ENCODE data around the gene PCSK6. TPM values are rescaled to one million over a fixed set of nuclear protein-coding genes. Genes with fewer than 3 reads are reported as not detected.
"Not testable (repeated sequence)": the region's sequence is repeated elsewhere in the genome, so short reads cannot be mapped to it uniquely, and the experiment has no call there.

The PCSK6 gene
- total RNA-seq, 2 experiments from 2014 or later: 0.25 to 0.64 TPM

DNA sequence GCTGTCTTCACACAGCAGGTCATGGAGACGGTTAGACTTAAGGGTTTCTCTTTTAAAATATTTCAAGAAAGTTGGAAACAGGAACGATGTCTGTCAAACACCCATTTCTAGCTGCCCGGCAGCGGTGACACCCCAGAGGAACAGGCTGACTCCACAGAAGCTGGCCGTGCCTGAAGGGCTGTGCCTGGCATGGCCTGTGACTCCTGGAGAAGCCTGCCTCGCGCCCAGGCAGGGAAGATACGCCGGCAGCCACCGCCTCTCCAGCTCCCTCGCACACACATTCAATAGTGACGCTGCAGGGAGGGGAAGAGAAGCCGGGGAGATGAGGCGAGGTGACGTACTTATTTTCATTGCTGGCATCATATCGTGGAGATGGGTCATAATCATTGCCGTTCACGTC lies 59.9 kb downstream of the PCSK6 start:
- Mint-ChIP-seq H3K4me1 (ENCODE audit: low read depth) (no peaks in the 10 kb centered on the region), H3K36me3 (ENCODE audit: low read depth) (no peaks in the 10 kb centered on the region), H3K9me3 (no peaks in the 10 kb centered on the region), H3K27me3 (ENCODE audit: low read depth) (peaks cover 5% of the 10 kb centered on the region), H3K27ac (no peak overlapping the region), H3K4me3 (no peak overlapping the region)
- intact Hi-C loops (cut with micrococcal nuclease): no loop called here
- no peak for DNase-seq
- CTCF ChIA-PET: no interaction called here

DNA sequence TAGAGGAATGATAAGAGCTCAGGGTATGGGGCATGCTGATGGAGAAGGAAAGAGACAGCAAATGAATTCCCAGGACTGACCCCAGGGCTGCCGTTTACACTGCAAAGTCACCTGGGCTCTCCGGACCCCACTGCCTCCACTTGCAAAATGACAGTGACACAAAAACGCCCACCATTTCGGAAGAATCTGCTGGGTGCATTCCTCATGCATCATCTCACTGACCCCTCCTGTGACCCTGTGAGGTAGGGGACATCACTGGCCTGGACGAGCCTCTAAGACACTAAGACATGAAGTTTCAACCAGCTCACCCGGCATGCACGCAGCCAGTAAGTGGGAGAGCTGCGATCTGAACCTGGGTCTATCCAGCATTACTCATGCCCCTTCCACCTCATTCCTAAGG lies 60.3 kb downstream of the PCSK6 start:
- Mint-ChIP-seq H3K4me1 (ENCODE audit: low read depth) (no peaks in the 10 kb centered on the region), H3K4me3 (no peak overlapping the region), H3K9me3 (no peaks in the 10 kb centered on the region), H3K36me3 (ENCODE audit: low read depth) (no peaks in the 10 kb centered on the region), H3K27ac (no peak overlapping the region), H3K27me3 (ENCODE audit: low read depth) (peaks cover 5% of the 10 kb centered on the region)
- intact Hi-C loops (cut with micrococcal nuclease): no loop called here
- CTCF ChIA-PET: no interaction called here
- DNase-seq: no peak

GRCh38 chr15:101428758-101429157 lies 60.7 kb downstream of the PCSK6 start:
- Mint-ChIP-seq H3K9me3 (no peaks in the 10 kb centered on the region), H3K4me1 (ENCODE audit: low read depth) (no peaks in the 10 kb centered on the region), H3K27ac (no peak overlapping the region), H3K4me3 (no peak overlapping the region), H3K27me3 (ENCODE audit: low read depth) (peaks cover 5% of the 10 kb centered on the region), H3K36me3 (ENCODE audit: low read depth) (no peaks in the 10 kb centered on the region)
- CTCF ChIA-PET: no interaction called here
- intact Hi-C loops (cut with micrococcal nuclease): no loop called here
- DNase-seq: no peak

DNA sequence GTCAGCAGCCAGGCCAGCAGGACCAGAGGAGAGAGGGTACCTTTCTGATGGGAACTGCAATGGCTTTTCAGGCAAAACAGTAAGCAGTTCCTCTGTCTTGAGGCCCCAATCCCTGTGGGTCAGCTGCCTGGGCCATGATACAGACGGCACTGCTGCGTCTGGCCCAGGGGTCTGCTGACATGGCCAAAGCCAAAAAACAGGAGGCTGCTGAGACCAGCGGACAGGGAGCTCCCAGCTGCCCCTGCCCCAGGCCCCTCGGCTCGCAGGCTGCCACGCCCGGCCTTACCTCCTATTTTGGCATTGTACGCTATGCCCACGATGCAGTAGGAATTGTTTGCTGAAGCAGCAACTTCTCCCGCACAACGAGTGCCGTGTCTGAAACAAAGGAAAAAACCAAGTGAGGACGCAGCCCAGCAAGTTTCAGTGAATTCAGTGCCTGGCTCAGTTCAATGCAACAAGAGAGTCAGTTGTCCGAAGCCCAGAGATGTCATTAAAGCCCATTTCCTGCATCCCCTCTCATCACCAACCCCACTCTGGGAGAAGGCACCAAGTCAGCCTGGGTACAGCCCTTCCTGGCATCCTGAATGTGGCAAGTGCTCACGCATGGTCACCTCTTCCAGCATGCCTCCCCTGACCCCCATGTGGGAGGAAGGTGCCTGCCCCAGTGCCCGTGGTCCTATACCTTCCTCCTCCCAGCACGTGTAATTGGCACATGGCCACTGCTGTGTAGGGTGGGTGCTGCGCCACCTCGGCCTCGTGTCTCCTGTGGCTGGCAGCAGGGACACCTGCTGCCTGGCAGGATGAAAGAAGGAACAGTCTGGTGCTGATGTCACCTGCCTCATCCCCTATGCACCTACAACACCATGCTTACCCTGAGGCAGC lies 61.7 kb downstream of the PCSK6 start:
- H3K4me3 Mint-ChIP-seq: no peak overlapping the region
- no peaks in the 10 kb centered on the region for H3K4me1 Mint-ChIP-seq (ENCODE audit: low read depth)
- DNase-seq: no peak
- peaks cover 2% of the 10 kb centered on the region for H3K9me3 Mint-ChIP-seq
- no peaks in the 10 kb centered on the region for H3K36me3 Mint-ChIP-seq (ENCODE audit: low read depth)
- H3K27ac Mint-ChIP-seq: no peak overlapping the region
- intact Hi-C loops (cut with micrococcal nuclease): no loop called here
- H3K27me3 Mint-ChIP-seq (ENCODE audit: low read depth): peaks cover 3% of the 10 kb centered on the region
- CTCF ChIA-PET: no interaction called here

DNA sequence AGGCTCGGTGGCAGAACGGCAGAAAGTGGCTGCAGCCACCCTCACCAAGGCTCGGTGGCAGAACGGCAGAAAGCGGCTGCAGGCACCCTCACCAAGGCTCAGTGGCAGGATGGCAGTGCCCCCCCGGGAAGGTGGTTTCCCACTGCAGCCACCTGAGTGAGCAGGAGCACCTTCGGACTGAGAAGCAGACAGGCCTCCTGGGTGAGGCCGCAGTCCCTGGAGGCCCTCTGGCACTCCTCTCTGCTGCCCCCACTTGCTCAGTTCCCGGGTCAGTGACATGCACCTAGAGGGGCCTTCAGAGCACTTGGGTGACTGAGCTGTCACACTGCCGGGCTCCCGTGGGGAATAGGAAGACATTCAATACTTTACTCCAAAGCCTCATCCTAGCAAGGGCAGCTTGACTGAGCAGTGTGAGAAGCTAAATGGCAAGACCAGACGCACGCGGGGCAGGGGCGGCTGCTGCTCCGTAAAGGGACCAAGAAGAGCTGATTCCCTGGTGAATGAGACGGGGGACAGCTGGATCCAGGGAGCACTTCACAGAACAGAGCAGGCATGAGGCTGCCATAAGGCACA lies 62.7 kb downstream of the PCSK6 start:
- H3K27me3 Mint-ChIP-seq (ENCODE audit: low read depth): peaks cover 3% of the 10 kb centered on the region
- no peaks in the 10 kb centered on the region for H3K36me3 Mint-ChIP-seq (ENCODE audit: low read depth)
- H3K9me3 Mint-ChIP-seq: peaks cover 4% of the 10 kb centered on the region
- no peak overlapping the region for H3K27ac Mint-ChIP-seq
- intact Hi-C loops (cut with micrococcal nuclease): no loop called here
- CTCF ChIA-PET: no interaction called here
- no peaks in the 10 kb centered on the region for H3K4me1 Mint-ChIP-seq (ENCODE audit: low read depth)
- DNase-seq: no peak
- H3K4me3 Mint-ChIP-seq: no peak overlapping the region

DNA sequence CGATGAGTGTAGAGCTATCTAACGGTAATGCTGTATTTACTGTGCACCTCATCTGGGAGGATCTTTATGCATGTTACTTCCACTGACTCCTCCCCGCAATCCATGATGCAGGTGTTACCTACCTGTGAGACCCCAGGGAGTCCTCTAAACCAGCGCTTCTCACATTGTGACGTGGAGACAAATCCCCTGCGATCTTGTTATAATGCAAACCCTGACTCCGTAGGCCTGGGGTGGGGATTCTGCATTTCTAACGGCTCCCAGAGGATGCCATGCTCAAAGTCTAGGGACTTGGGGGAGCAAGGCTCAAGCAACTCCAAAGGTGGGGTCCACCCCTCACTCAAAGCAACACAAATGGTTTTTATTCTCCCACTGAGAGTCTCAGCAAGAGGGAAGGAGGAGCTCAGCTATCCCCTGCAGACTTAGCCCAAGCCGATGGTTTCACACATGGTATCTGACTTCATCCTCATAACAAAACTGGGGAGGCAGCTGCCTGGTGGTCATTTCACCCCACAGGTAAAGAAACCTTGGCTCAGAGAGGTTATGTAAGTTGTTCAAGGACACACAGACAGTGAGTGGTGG lies 63.6 kb downstream of the PCSK6 start:
- Mint-ChIP-seq H3K9me3 (peaks cover 4% of the 10 kb centered on the region), H3K4me1 (ENCODE audit: low read depth) (no peaks in the 10 kb centered on the region), H3K27ac (no peak overlapping the region), H3K27me3 (ENCODE audit: low read depth) (peaks cover 2% of the 10 kb centered on the region), H3K4me3 (no peak overlapping the region), H3K36me3 (ENCODE audit: low read depth) (no peaks in the 10 kb centered on the region)
- CTCF ChIA-PET: interaction anchor here (0.6 kb wide), 1 partner anchor 128 kb away, joined by 3 read pairs; no protein-coding TSS in a partner anchor
- DNase-seq: no peak
- intact Hi-C loops (cut with micrococcal nuclease): no loop called here

DNA sequence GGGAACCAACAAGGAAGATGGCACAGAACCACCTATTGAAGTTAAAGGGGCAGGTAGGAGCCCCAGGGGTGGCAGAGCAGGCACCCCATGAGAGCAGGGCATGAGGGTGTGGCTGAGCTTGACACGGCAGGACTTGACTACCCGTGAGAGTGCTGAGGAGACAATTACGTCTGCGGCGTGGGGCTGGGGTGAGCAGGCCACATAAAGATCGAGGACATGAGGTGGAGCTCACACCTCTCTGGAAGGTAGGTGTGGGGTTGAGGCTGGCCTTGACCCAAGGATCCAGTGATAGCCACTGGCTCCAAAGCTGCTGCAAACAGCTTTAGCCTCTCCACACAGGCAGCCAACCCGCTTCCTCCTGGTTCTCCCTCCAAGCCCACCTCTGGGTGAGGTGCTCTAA lies 64.5 kb downstream of the PCSK6 start:
- Mint-ChIP-seq H3K4me3 (no peak overlapping the region), H3K9me3 (peaks cover 4% of the 10 kb centered on the region), H3K4me1 (ENCODE audit: low read depth) (no peaks in the 10 kb centered on the region), H3K36me3 (ENCODE audit: low read depth) (no peaks in the 10 kb centered on the region), H3K27me3 (ENCODE audit: low read depth) (no peaks in the 10 kb centered on the region), H3K27ac (no peak overlapping the region)
- CTCF ChIA-PET: interaction anchor here (0.9 kb wide), 1 partner anchor 104 kb away, joined by 4 read pairs; no protein-coding TSS in a partner anchor
- no peak for DNase-seq
- intact Hi-C loops (cut with micrococcal nuclease): no loop called here

DNA sequence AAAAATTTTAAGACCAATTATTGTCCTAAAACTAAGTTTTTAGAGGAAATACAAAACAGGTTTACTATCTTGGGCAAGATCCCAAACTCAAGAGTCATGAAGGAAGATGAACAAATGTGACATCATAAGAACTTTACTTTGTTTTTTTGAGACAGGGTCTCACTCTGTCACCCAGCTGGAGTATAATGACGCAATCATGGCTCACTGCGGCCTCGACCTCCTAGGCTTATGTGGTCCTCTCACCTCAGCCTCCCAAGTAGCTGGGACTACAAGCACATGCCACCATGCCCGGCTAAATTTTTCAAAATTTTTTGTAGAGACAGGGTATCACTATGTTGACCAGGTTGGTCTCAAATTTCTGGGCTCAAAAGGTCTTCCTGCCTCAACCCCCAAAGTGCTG lies 69.3 kb downstream of the PCSK6 start:
- Mint-ChIP-seq H3K9me3 (peaks cover 4% of the 10 kb centered on the region), H3K4me1 (ENCODE audit: low read depth) (no peaks in the 10 kb centered on the region), H3K27ac (no peak overlapping the region), H3K36me3 (ENCODE audit: low read depth) (no peaks in the 10 kb centered on the region), H3K4me3 (no peak overlapping the region), H3K27me3 (ENCODE audit: low read depth) (peaks cover 3% of the 10 kb centered on the region)
- CTCF ChIA-PET: interaction anchor here (2.2 kb wide), 1 partner anchor 82 kb away, joined by 5 read pairs; no protein-coding TSS in a partner anchor
- intact Hi-C loops (cut with micrococcal nuclease): no loop called here
- no peak for DNase-seq

GRCh38 chr15:101416475-101416874 lies 73.0 kb downstream of the PCSK6 start:
- H3K9me3 Mint-ChIP-seq; CTCF ChIA-PET; H3K36me3 Mint-ChIP-seq (ENCODE audit: low read depth); H3K27ac Mint-ChIP-seq; H3K4me3 Mint-ChIP-seq; H3K4me1 Mint-ChIP-seq (ENCODE audit: low read depth); DNase-seq; intact Hi-C loops (cut with micrococcal nuclease); H3K27me3 Mint-ChIP-seq (ENCODE audit: low read depth): not testable (repeated sequence)

DNA sequence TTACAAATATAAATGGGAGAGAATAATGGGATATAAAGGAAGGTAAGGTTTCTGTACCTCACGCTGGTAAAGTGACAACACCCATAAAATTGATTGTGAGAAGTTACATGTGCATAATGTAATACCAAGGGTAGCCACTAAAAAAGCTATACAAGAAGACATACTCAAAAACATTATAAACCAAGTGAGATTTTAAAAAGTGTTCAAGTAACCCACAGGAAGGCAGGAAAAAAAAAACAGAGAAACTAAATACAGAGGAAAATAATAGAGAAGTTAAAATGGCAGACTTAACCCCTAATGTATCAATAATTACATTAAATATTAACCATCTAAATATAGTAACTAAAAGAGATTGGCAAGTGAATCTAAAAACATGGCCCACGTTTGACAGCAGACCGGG lies 76.3 kb downstream of the PCSK6 start:
- Mint-ChIP-seq H3K27ac (no peak overlapping the region), H3K9me3 (no peaks in the 10 kb centered on the region), H3K4me3 (no peak overlapping the region), H3K4me1 (ENCODE audit: low read depth) (no peaks in the 10 kb centered on the region), H3K27me3 (ENCODE audit: low read depth) (peaks cover 7% of the 10 kb centered on the region), H3K36me3 (ENCODE audit: low read depth) (no peaks in the 10 kb centered on the region)
- CTCF ChIA-PET: no interaction called here
- no peak for DNase-seq
- intact Hi-C loops (cut with micrococcal nuclease): no loop called here

- Mint-ChIP-seq H3K9me3 (no peaks in the 10 kb centered on the region), H3K27me3 (ENCODE audit: low read depth) (peaks cover 4% of the 10 kb centered on the region), H3K4me1 (ENCODE audit: low read depth) (no peaks in the 10 kb centered on the region), H3K36me3 (ENCODE audit: low read depth) (no peaks in the 10 kb centered on the region), H3K4me3 (no peak overlapping the region), H3K27ac (no peak overlapping the region)
- CTCF ChIA-PET: no interaction called here
- intact Hi-C loops (cut with micrococcal nuclease): no loop called here
- DNase-seq: no peak
Observed at GRCh38 chr15:101411581-101411980, 77.9 kb downstream of the PCSK6 start.

GRCh38 chr15:101411085-101411484 lies 78.4 kb downstream of the PCSK6 start:
- H3K27me3 Mint-ChIP-seq (ENCODE audit: low read depth): peaks cover 4% of the 10 kb centered on the region
- H3K4me3 Mint-ChIP-seq: no peak overlapping the region
- CTCF ChIA-PET: no interaction called here
- no peaks in the 10 kb centered on the region for H3K36me3 Mint-ChIP-seq (ENCODE audit: low read depth)
- H3K27ac Mint-ChIP-seq: no peak overlapping the region
- DNase-seq: no peak
- H3K9me3 Mint-ChIP-seq: no peaks in the 10 kb centered on the region
- no peaks in the 10 kb centered on the region for H3K4me1 Mint-ChIP-seq (ENCODE audit: low read depth)
- intact Hi-C loops (cut with micrococcal nuclease): no loop called here

GRCh38 chr15:101410612-101411011 lies 78.9 kb downstream of the PCSK6 start:
- intact Hi-C loops (cut with micrococcal nuclease): no loop called here
- Mint-ChIP-seq H3K27ac (no peak overlapping the region), H3K4me1 (ENCODE audit: low read depth) (no peaks in the 10 kb centered on the region), H3K9me3 (no peaks in the 10 kb centered on the region), H3K27me3 (ENCODE audit: low read depth) (peaks cover 4% of the 10 kb centered on the region), H3K4me3 (no peak overlapping the region), H3K36me3 (ENCODE audit: low read depth) (no peaks in the 10 kb centered on the region)
- CTCF ChIA-PET: no interaction called here
- no peak for DNase-seq

Data from activated naive CD4-positive, alpha-beta T cell treated with anti-CD3 and anti-CD28 coated beads for 36 hours (primary cell).